HEK293 (cell line): ENCODE data around the gene ZACN.
A peak's percentile ranks its signal among the peaks of the same experiment; 100 is the strongest.

Experiments
- CTCF ChIA-PET: fragments of 350-600 bp; formaldehyde crosslinking; extraction: SDS; loops from one replicate; lab custom pipeline; 2021; ENCODE audit warnings: antibody characterized with exemption; lab: Yijun Ruan, JAX
- POLR2A ChIA-PET: fragments of 300-600 bp; formaldehyde crosslinking; extraction: SDS; loops from one replicate; lab custom pipeline; 2020; ENCODE audit warnings: antibody characterized with exemption, inconsistent platforms; lab: Yijun Ruan, JAX
- H3K27ac ChIP-seq: fragments of 200-500 bp; sonication (Bioruptor generic); 2 replicates; pipeline ENCODE4 v1.5.1; 2014; ENCODE audit warnings: low read depth, low read length, control low read depth, inconsistent platforms; ENCODE audit errors: extremely low read depth
- H3K36me3 ChIP-seq, 2 experiments: fragments of 200-500 bp in 1 of 2; sonication (Bioruptor generic) in 1 of 2; 1 replicate in 1 of 2; 2 replicates in 1 of 2; pipeline ENCODE4 v1.5.1; 2014 to 2017; ENCODE audit warnings: inconsistent platforms in 2 of 2, low read length in 2 of 2; ENCODE audit not compliant: control insufficient read depth in 2 of 2, insufficient read depth in 1 of 2
- H3K4me1 ChIP-seq: fragments of 200-500 bp; sonication (Bioruptor generic); 2 replicates; pipeline ENCODE4 v1.5.1; 2014; ENCODE audit warnings: mild to moderate bottlenecking, low read length, inconsistent platforms; ENCODE audit not compliant: control insufficient read depth, insufficient read depth
- H3K4me3 ChIP-seq: 2 replicates; pipeline ENCODE4 v1.5.1; 2011; ENCODE audit warnings: low read depth, mild to moderate bottlenecking, control low read depth, low read length, moderate library complexity
- H3K9me3 ChIP-seq: fragments of 200-500 bp; sonication (Bioruptor generic); 2 replicates; pipeline ENCODE4 v1.5.1; 2014; ENCODE audit warnings: low read depth, low read length, inconsistent platforms; ENCODE audit not compliant: control insufficient read depth, insufficient read depth
- GLIS1 ChIP-seq: fragments of 450-650 bp; formaldehyde crosslinking; IDR thresholded peaks from 2 replicates; pipeline ENCODE4 v1.5.1; 2016; ENCODE audit warnings: missing biosample characterization, missing genetic modification characterization
- REPIN1 ChIP-seq: fragments of 450-650 bp; formaldehyde crosslinking; IDR thresholded peaks from 2 replicates; pipeline ENCODE4 v1.5.1; 2017; ENCODE audit warnings: missing biosample characterization, missing genetic modification characterization, low read depth
- WT1 ChIP-seq: fragments of 450-650 bp; formaldehyde crosslinking; IDR thresholded peaks from 2 replicates; pipeline ENCODE4 v1.5.1; 2016; ENCODE audit warnings: missing biosample characterization, missing genetic modification characterization
- ZBTB17 ChIP-seq: fragments of 450-650 bp; formaldehyde crosslinking; IDR thresholded peaks from 2 replicates; pipeline ENCODE4 v1.5.1; 2016; ENCODE audit warnings: missing biosample characterization, missing genetic modification characterization
- ZBTB48 ChIP-seq: fragments of 450-650 bp; formaldehyde crosslinking; IDR thresholded peaks from 2 replicates; pipeline ENCODE4 v1.5.1; 2016; ENCODE audit warnings: missing biosample characterization, missing genetic modification characterization
- ZNF112 ChIP-seq: fragments of 450-650 bp; formaldehyde crosslinking; IDR thresholded peaks from 2 replicates; pipeline ENCODE4 v1.5.0; 2017; ENCODE audit warnings: missing biosample characterization, missing genetic modification characterization
- ZNF169 ChIP-seq: fragments of 450-650 bp; formaldehyde crosslinking; IDR thresholded peaks from 2 replicates; pipeline ENCODE4 v1.5.1; 2016; ENCODE audit warnings: missing biosample characterization, missing genetic modification characterization
- ZNF175 ChIP-seq: fragments of 450-650 bp; formaldehyde crosslinking; IDR thresholded peaks from 2 replicates; pipeline ENCODE4 v1.5.1; 2016; ENCODE audit warnings: missing biosample characterization, missing genetic modification characterization
- ZNF2 ChIP-seq: fragments of 450-650 bp; formaldehyde crosslinking; IDR thresholded peaks from 2 replicates; pipeline ENCODE4 v1.5.1; 2016; ENCODE audit warnings: missing biosample characterization, missing genetic modification characterization
- ZNF248 ChIP-seq: fragments of 450-650 bp; formaldehyde crosslinking; IDR thresholded peaks from 2 replicates; pipeline ENCODE4 v1.5.1; 2017; ENCODE audit warnings: missing biosample characterization, missing genetic modification characterization
- ZNF600 ChIP-seq: fragments of 450-650 bp; formaldehyde crosslinking; IDR thresholded peaks from 2 replicates; pipeline ENCODE4 v1.5.1; 2016; ENCODE audit warnings: missing biosample characterization, missing genetic modification characterization
- ZNF660 ChIP-seq: fragments of 450-650 bp; IDR thresholded peaks from 2 replicates; pipeline ENCODE4 v1.5.1; 2018; ENCODE audit warnings: missing biosample characterization, mild to moderate bottlenecking, missing genetic modification characterization
- ZNF670 ChIP-seq: fragments of 450-650 bp; formaldehyde crosslinking; IDR thresholded peaks from 2 replicates; pipeline ENCODE4 v1.5.1; 2016; ENCODE audit warnings: missing biosample characterization, missing genetic modification characterization, low read depth
- TF ChIP-seq, protein P1 (sequence below): fragments of 450-650 bp; formaldehyde crosslinking; IDR thresholded peaks from 2 replicates; pipeline ENCODE4 v1.5.1; 2016; ENCODE audit warnings: missing biosample characterization, missing genetic modification characterization
- TF ChIP-seq, protein P2 (sequence below): fragments of 450-650 bp; formaldehyde crosslinking; IDR thresholded peaks from 2 replicates; pipeline ENCODE4 v1.5.1; 2017; ENCODE audit warnings: missing biosample characterization, missing genetic modification characterization
- TF ChIP-seq, protein P3 (sequence below): sonication (generic); formaldehyde crosslinking; IDR thresholded peaks from 2 replicates; pipeline ENCODE4 v1.8.1; 2022; ENCODE audit warnings: mild to moderate bottlenecking, moderate library complexity, missing genetic modification reagents
- TF ChIP-seq, protein P4 (sequence below): fragments of 450-650 bp; formaldehyde crosslinking; IDR thresholded peaks from 2 replicates; pipeline ENCODE4 v1.5.0; 2017; ENCODE audit warnings: missing biosample characterization, missing genetic modification characterization, borderline replicate concordance
- TF ChIP-seq, protein P5 (sequence below): fragments of 450-650 bp; formaldehyde crosslinking; IDR thresholded peaks from 2 replicates; pipeline ENCODE4 v1.5.1; 2016; ENCODE audit warnings: missing biosample characterization, missing genetic modification characterization

Gene ZACN

DNA sequence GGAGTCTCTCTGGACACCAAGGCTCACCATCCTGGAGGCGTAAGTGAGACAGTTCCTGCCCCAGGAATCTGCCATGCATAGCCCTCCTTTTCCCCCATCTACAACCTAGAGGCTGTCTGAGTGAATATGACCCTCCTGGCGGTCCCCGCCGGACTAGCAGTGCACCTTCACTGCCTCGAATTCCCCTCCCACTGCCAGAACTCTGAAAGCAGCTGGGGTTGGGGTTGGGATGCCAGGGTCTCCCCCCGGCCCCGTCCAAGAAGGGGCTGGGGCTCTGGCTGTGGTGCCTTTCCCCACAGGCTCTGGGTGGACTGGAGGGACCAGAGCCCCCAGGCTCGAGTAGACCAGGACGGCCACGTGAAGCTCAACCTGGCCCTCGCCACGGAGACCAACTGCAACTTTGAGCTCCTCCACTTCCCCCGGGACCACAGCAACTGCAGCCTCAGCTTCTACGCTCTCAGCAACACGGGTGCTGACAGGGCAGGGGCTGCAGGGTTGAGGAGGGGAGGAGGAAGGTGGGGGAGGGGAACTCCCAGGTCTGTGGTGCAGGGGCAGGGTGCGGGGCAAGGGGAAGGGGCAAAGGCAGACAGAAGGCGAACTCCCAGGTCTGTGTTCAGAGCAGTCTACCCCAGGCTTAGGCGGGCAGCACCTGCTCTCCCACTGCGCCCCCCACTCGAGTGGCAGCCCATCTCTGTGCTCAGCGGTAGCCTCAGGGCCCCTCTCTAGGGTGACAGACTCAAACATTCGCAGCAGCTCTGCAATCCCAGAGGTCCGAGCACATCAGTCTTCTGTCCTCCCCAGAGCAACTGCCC, 1.2 kb downstream of the ZACN start:
- ChIA-PET POLR2A (interaction anchor here (0.6 to 4.2 kb wide), 8 partner anchors 8 to 199 kb away, joined by 3 to 23 read pairs (median 5); partner anchors contain the start of genes EXOC7 and UBALD2), CTCF (interaction anchor here (0.5 to 1.6 kb wide), 9 partner anchors 9 to 415 kb away, joined by 3 to 10 read pairs (median 3); no protein-coding TSS in a partner anchor)
- Histone ChIP-seq H3K36me3 (peaks cover 2 to 37% of the 10 kb centered on the region in 2 experiments; a peak in 1 of 3 replicates), H3K27ac (no peak overlapping the region)
- TF ChIP-seq REPIN1 (tag by site-specific recombination) (no peak), ZNF112 (tag by site-specific recombination) (no peak), ZBTB17 (tag by site-specific recombination) (0 out of 2 replicates have a peak, but pooled peaks have one; percentile 47)
- TF ChIP-seq, protein P1, sequence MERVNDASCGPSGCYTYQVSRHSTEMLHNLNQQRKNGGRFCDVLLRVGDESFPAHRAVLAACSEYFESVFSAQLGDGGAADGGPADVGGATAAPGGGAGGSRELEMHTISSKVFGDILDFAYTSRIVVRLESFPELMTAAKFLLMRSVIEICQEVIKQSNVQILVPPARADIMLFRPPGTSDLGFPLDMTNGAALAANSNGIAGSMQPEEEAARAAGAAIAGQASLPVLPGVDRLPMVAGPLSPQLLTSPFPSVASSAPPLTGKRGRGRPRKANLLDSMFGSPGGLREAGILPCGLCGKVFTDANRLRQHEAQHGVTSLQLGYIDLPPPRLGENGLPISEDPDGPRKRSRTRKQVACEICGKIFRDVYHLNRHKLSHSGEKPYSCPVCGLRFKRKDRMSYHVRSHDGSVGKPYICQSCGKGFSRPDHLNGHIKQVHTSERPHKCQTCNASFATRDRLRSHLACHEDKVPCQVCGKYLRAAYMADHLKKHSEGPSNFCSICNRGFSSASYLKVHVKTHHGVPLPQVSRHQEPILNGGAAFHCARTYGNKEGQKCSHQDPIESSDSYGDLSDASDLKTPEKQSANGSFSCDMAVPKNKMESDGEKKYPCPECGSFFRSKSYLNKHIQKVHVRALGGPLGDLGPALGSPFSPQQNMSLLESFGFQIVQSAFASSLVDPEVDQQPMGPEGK (tag by site-specific recombination): peak; percentile 23; the same call in 1 of the 2 replicates
- TF ChIP-seq, all 188 proteins: peak for 2
- Histone ChIP-seq H3K4me3 (no peak overlapping the region), H3K4me1 (peaks cover 16% of the 10 kb centered on the region), H3K9me3 (no peaks in the 10 kb centered on the region)

DNA sequence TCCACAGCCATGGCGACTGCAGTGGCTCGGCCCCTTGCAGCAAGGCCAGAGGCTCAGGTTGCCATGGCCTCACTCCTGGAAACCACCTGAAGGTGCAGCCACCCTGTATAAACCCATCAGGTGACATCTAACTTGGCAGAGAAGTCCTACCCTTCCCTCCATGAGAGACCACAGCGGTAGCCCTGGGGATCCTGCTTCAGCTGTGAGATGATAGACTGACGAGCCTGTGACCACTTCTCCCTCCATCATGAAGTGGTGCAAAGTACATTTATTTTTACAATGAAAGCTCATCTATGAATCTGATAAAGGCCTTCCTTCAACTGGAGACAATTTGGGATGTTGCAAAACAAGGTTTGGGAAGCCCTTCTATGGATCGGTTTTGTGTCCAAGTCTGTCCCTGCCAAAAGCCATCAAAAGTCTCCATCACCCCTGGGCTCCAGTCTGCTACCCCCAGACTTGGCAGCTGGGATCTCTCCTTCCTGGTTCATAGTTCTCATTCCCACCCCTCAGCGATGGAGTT, 1.8 kb downstream of the ZACN start:
- ChIA-PET CTCF (interaction anchor here (0.6 to 1.6 kb wide), 9 partner anchors 9 to 415 kb away, joined by 3 to 10 read pairs (median 3); no protein-coding TSS in a partner anchor), POLR2A (interaction anchor here (1.3 to 4.2 kb wide), 3 partner anchors 12 to 199 kb away, joined by 3 to 23 read pairs (median 5); partner anchors contain the start of gene EXOC7)
- Histone ChIP-seq H3K4me1 (peaks cover 13% of the 10 kb centered on the region), H3K9me3 (no peaks in the 10 kb centered on the region), H3K4me3 (no peak overlapping the region), H3K36me3 (peaks cover 4 to 43% of the 10 kb centered on the region in 2 experiments; a peak in 1 of 3 replicates), H3K27ac (no peak overlapping the region)
- 0 out of 2 replicates have a peak, but pooled peaks have one; percentile 45 for TF ChIP-seq ZBTB48 (tag by site-specific recombination)
- TF ChIP-seq ZNF670: no peak
- TF ChIP-seq, protein P2, sequence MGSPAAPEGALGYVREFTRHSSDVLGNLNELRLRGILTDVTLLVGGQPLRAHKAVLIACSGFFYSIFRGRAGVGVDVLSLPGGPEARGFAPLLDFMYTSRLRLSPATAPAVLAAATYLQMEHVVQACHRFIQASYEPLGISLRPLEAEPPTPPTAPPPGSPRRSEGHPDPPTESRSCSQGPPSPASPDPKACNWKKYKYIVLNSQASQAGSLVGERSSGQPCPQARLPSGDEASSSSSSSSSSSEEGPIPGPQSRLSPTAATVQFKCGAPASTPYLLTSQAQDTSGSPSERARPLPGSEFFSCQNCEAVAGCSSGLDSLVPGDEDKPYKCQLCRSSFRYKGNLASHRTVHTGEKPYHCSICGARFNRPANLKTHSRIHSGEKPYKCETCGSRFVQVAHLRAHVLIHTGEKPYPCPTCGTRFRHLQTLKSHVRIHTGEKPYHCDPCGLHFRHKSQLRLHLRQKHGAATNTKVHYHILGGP: no peak
- TF ChIP-seq ZNF248 (tag by site-specific recombination): no peak

DNA sequence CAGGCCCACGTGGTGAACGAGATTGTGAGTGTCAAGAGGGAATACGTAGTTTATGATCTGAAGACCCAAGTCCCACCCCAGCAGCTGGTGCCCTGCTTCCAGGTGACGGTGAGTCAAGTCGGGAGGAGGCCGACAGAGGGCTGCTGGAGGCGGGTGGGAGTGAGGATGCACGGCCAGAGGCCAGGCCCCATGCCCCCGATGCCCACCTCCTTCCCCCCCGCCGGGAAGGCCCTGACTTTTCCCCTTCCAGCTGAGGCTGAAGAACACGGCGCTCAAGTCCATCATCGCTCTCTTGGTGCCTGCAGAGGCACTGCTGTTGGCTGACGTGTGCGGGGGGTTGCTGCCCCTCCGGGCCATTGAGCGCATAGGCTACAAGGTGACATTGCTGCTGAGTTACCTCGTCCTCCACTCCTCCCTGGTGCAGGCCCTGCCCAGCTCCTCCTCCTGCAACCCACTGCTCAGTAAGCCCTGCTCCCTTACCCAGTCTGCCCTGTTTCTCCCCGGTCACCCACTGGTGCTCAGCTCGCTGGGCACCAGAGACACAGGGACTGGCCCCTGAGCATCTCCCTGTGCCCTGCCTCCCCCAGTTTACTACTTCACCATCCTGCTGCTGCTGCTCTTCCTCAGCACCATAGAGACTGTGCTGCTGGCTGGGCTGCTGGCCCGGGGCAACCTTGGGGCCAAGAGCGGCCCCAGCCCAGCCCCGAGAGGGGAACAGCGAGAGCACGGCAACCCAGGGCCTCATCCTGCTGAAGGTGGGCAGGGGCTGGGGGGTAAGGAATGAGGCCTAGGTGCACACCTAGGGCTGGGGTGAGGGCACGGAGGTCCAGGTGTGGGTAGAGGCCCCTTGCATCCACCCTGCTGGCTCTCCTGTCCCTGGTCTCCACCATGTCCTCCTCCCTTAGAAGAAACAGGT, 2.6 kb downstream of the ZACN start:
- ChIA-PET POLR2A (interaction anchor here (0.7 to 4.2 kb wide), 3 partner anchors 23 to 220 kb away, joined by 4 to 23 read pairs (median 4); partner anchors contain the start of gene EXOC7), CTCF (interaction anchor here (0.8 to 1.1 kb wide), 3 partner anchors 14 to 76 kb away, joined by 3 to 4 read pairs (median 4); no protein-coding TSS in a partner anchor)
- Histone ChIP-seq H3K27ac (no peak overlapping the region), H3K4me3 (no peak overlapping the region), H3K36me3 (peaks cover 4 to 51% of the 10 kb centered on the region in 2 experiments; a peak in 1 of 3 replicates), H3K9me3 (no peaks in the 10 kb centered on the region), H3K4me1 (peaks cover 13% of the 10 kb centered on the region)
- TF ChIP-seq ZBTB48 (tag by site-specific recombination) (0 out of 2 replicates have a peak, but pooled peaks have one; percentile 14), ZNF2 (no peak), ZNF169 (tag by site-specific recombination) (no peak), WT1 (tag by site-specific recombination) (no peak), ZNF660 (tag by site-specific recombination) (no peak), ZNF175 (tag by site-specific recombination) (no peak), GLIS1 (tag by site-specific recombination) (no peak), ZNF600 (tag by site-specific recombination) (no peak)
- TF ChIP-seq, protein P3, sequence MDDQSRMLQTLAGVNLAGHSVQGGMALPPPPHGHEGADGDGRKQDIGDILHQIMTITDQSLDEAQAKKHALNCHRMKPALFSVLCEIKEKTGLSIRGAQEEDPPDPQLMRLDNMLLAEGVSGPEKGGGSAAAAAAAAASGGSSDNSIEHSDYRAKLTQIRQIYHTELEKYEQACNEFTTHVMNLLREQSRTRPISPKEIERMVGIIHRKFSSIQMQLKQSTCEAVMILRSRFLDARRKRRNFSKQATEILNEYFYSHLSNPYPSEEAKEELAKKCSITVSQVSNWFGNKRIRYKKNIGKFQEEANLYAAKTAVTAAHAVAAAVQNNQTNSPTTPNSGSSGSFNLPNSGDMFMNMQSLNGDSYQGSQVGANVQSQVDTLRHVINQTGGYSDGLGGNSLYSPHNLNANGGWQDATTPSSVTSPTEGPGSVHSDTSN (CRISPR knock-in tag): no peak
- TF ChIP-seq, protein P4, sequence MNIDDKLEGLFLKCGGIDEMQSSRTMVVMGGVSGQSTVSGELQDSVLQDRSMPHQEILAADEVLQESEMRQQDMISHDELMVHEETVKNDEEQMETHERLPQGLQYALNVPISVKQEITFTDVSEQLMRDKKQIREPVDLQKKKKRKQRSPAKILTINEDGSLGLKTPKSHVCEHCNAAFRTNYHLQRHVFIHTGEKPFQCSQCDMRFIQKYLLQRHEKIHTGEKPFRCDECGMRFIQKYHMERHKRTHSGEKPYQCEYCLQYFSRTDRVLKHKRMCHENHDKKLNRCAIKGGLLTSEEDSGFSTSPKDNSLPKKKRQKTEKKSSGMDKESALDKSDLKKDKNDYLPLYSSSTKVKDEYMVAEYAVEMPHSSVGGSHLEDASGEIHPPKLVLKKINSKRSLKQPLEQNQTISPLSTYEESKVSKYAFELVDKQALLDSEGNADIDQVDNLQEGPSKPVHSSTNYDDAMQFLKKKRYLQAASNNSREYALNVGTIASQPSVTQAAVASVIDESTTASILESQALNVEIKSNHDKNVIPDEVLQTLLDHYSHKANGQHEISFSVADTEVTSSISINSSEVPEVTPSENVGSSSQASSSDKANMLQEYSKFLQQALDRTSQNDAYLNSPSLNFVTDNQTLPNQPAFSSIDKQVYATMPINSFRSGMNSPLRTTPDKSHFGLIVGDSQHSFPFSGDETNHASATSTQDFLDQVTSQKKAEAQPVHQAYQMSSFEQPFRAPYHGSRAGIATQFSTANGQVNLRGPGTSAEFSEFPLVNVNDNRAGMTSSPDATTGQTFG: no peak
- TF ChIP-seq, protein P5, sequence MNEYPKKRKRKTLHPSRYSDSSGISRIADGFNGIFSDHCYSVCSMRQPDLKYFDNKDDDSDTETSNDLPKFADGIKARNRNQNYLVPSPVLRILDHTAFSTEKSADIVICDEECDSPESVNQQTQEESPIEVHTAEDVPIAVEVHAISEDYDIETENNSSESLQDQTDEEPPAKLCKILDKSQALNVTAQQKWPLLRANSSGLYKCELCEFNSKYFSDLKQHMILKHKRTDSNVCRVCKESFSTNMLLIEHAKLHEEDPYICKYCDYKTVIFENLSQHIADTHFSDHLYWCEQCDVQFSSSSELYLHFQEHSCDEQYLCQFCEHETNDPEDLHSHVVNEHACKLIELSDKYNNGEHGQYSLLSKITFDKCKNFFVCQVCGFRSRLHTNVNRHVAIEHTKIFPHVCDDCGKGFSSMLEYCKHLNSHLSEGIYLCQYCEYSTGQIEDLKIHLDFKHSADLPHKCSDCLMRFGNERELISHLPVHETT (tag by site-specific recombination): no peak
